HG03565 (cell line): Measurements from ENCODE around the gene STX11.
"Not testable (repeated sequence)": the region's sequence is repeated elsewhere in the genome, so short reads cannot be mapped to it uniquely, and the experiment has no call there.

Experiments
- ATAC-seq: cut with Tn5 transposase; IDR thresholded peaks from one replicate; pipeline ENCODE4 v1.9.1; 2021; ENCODE audit warnings: mild to moderate bottlenecking, moderate library complexity; ENCODE audit not compliant: unreplicated experiment

Gene STX11

DNA sequence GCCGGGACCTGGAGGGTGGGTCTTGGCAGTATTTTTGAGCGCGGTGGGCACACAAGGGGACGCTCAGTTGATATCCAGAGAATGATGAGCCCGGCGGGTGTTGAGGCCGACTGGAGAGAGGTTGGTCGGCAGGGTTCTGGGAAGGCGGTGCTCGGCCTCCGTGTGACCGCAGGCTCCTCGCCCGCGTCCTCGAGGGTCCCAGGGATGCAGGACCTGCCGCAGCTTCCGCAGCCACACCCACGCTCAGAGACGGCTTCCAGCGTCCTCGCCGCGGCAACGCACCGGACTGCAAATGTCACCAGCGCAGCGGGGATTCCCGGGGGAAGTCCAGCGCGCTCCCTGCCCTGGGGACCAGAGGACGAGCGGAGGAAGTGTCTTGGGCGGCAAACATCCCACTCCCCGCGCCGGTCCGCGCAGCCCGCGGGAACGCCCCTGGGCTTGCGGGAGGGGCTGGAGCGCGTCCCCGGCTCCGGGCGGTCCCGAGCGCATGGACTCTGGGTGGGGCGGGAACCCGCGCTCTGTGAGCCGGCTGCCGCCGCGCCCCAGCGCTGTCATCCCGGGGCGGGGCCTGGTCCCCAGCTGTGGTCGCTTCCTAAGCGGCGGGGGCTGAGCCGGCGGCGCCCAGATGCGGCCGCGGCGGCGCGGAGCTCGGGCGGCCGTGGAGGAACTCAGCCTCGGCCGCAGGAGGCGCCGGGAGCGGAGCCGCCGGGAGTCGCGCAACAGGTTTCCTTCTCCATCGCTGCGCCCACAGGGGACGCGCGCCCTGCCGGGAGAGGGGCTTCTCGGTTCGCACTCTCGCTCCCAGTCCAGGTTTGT lies at the start of gene STX11:
Gene STX11, plus strand, starts transcription at position 624 of the 816 bp plus-strand sequence. CDS start 36,111 bp downstream, outside the sequence.
- peak; percentile 48 for ATAC-seq

DNA sequence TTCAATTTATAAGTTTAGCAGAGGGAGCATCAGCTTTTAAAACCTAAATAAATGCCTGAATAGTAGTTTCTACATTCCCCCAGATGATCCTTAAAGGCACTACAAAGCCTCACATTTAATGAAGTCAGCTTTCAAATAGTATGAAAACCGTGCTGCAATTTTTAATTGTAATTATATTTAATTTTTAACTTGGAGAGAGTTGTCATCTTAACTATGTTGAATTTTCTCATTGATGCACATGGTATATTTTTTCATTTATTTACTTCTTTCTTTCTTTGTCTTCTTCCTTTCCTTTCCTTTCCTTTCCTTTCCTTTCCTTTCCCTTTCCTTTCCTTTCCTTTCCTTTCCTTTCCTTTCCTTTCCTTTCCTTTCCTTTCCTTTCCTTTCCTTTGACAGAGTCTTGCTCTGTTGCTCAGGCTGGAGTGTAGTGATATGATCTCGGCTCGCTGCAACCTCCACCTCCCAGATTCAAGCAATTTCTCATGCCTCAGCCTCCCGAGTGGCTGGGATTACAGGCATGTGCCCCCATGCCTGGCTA lies 47.2 kb upstream of the STX11 start:
- no peak for ATAC-seq

DNA sequence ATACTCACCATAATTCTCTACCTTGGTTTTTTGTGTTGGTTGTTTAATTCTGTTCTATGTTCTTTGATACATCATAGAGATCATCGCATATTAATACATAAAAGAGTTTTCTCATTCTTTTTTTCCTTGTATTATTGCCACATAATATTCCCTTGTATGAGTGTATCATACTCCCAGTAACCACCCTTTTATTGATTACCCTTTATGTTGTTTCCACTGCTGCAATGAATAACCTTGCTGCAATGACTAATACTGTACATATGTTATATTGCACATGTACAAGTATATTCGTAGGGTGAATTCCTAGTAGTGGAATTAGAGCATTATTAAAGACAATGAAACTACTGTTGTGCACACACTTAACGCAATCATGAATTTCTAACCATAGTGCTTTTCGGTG lies 45.8 kb upstream of the STX11 start:
- no peak for ATAC-seq

DNA sequence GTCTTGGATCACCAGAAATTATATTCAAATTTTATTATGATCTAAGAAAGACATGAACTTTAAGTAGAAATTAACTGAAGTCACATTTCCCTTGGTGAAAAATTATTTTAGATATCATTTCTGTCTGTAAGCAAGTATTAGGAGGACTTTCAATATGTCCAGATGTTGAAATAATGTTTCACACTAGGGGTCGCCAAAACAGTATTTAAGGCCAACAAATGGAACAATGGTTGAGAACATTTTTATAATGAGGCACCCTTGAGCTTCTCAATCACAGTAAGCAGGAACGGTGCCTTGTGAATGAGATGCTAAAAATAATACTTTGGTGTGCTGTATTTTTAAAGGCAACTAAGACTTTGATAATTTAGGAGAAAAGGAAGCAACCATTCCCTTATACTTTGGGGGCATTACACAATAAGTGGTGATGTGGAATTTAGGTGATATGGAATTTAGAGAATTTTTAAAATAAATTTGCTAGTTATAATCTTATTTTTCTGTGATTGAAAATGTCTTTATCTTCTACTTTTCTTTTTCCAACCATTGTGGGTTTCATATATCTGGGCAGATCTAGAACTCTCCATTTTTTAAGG lies 45.3 kb upstream of the STX11 start:
- ATAC-seq: peak; percentile 63

DNA sequence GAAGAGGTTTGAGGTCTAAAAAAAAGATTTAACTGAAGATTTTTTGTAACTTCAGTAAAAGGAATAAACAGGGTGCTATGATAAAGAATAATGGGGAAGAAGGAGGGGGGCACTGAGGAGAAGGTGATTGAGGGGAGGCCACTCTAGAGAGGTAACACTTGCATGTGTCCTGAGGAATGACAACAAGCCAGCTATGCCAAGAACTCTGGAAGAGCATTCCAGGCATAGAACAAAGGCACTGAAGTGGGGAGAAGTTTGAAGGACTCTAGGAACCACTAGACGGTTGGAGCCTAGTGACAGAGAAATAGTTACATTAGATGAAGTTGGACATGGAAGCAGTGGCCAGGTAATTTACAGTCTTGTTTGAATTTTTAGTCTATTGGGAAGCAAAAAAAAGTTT lies 44.1 kb upstream of the STX11 start:
- ATAC-seq: no peak

DNA sequence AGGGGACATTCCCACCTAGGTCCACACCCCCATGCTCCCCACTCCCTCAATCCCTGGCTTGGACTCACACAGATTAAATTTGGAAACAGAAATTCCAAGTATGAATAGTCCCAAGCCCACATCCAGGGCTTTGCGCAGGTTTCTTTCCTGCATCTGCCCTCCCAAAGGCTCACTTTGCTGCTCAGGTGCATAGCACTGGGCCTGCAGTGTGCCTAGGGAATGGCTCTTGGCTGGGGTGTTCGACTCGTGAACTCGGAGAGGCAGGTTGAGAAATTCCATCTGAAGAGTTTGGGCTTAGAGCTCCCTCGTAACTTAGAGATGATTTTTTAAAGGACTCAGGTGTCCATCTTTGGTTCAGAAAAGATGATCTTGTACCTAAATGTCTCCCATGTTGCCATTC lies 40.1 kb upstream of the STX11 start:
- no peak for ATAC-seq

DNA sequence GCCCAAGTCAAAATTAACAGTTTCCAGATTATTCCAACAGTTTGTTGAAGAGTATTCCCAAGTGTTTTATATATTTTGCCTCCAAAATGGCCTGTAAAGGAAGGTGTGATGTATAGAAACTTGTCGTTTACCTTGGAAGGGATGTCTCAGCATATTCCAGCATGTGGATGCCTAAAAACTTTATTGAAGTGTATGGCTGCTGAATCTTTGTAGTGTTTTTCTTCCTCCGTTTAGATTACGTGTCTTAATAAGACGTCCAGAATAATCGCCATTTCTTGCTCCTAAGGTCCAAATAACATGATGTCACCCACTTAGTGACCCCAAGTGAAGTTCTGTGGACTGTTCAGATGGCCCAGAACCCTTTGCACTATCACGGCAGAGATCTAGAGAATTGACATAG lies 37.0 kb upstream of the STX11 start:
- no peak for ATAC-seq

DNA sequence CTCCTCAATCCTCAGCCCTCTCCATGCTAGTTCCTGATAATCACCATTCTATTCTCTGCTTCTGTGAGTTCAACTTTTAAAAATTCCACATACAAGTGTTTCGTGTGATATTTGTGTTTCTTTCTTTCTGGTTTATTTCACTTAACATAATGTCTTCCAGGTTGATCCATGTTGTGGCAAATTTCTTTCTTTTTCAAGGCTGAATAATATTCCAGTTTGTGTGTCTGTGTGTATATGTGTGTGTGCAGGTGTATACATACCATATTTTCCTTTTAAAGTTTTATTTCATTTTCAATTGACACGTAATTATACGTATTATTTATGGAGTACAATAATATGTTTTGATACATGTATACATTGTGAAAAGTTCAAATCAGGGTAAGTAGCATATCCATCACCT lies 35.1 kb upstream of the STX11 start:
- ATAC-seq: no peak

DNA sequence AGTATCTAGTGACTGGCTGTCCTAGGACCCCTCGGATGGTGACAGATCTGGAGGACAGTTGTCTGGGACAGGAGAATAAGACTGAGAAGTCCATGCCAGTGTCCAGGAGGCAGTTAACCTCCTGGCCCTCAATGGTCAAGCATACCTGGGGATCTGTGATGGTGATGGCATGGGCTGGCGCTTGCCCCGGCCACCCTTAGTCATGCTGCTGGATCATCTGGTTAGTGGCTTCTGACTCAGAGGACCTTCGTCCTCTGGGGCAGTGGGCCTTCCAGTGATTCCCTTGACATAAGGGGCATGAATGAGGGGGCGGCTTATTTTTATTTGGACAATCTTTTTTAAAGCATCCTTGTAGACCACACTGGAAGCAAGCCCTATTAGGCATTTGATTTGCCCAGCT lies 30.9 kb upstream of the STX11 start:
- ATAC-seq: no peak

DNA sequence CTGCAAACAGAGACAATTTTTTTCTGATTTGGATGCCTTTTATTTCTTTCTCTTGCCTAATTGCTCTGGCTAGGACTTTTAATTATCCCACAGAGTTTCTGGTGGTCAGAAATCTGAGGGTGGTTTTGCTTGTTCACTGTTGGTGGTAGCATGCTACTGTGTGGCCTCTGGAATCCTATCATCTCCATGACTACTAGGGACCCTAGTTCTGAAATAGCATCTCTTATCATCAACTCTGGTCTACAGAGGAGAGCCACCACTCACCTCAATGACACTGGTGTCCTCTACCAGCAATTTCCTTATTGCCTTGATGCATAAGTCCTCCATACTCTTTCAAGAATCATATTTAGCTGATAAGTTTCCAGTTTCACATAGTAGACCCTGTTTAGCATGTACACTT lies 27.5 kb upstream of the STX11 start:
- no peak for ATAC-seq

DNA sequence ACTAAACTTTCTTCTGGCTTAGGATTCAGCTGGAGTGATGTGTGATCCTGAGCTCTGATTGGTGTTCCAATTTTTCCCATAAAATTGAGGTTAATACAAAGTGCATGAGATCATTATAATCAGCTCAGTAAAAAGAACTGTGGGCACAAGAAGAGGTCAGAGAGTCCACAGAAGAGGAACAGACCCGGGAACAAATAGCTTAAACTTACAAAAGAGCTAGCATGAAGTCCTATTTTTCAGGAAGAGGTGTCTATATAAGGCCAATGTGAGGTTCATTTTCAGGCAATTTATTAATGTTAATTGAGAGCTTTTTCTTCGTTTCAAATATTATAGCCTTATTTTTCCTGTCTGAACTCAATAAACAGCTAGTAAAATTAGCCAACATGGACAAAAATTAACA lies 26.9 kb upstream of the STX11 start:
- ATAC-seq: no peak

DNA sequence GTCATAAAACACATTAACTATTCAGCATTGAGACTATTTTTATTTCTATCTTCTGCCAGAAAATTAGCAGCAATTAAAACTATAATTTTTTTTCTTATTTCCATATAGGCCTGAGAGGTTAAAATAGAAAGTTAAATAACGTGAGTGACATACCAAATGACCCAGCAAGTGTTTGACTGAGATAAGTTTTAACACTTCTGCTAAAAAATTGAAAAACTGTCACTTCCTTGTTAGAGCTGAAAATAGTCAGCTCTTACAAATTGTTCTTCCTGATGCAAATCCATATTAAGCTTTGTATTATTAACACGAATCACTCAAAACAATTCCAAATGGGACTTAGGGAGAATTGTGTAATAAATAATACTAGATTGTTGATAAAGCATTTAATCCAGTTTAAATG lies 26.5 kb upstream of the STX11 start:
- ATAC-seq: no peak

DNA sequence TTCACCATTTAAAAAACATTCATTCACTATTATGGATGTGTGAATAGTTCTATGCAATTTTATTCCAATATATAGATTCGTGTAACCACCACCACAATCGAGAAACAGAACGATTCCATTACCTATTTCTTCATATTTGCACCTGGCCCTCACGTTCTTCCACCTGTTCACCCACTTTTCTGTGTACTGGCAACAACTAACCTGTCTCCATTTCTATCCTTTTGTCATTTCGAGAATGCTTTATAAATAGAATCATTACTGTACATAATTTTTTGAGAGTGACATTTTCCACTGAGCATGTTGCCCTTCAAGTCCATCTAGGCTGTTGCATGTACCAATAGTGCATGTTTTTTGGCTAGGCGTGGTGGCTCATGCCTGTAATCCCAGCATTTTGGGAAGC lies 23.2 kb upstream of the STX11 start:
- ATAC-seq: no peak

DNA sequence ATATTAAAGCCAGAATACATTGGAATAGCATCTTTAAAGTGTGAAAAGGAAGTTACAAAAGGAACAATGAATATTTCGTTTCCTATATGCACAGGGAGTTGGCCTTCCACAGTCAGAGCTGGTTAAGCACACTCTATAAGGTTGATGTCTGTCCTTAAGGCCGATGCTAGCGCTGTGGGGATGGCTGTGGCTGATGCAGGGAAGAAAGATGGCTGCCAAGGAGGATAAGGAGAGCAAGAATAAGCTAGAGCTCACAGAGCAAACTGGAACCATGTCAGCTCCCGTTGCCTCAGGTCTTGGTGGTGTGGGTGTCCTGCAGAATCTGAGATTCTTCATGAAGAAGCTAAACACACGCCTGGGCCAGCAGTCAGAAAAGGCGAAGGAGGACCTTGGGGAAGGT lies 20.8 kb upstream of the STX11 start:
- no peak for ATAC-seq

DNA sequence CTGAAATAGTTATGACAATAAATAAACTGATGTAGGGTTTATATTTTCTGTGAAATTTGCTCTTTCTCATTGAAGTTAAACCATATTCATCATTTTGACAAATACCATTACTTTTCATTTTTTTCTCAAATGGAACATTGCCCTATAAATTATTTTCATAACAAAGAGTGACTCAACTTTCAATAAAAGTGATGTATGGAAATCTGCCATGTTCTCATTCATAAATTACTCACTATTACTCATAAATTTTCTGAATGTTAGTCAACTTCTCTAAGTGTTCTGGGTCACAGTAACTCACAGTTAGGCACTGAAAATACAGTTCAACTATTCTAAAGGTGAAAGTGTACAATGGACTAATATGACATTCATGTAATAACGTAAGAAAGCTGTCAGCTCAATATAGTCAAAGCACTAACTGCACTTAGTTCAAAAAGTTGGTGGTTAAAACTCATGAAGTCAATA lies 19.0 kb upstream of the STX11 start:
- peak; percentile 58 for ATAC-seq

DNA sequence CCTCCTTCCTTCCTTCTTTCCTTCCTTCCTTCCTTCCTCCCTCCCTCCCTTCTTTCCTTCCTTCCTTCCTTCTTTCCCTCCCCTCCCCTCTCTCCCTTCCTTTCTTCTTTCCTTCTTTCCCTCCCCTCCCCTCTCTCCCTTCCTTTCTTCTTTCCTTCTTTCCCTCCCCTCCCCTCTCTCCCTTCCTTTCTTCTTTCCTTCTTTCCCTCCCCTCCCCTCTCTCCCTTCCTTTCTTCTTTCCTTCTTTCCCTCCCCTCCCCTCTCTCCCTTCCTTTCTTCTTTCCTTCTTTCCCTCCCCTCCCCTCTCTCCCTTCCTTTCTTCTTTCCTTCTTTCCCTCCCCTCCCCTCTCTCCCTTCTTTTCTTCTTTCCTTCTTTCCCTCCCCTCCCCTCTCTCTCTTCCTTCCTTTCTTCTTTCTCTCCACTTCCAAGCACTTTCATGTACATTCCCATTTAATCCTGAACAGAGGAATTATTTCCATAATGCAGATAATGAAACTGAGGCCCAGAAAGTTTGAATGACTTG lies 18.1 kb upstream of the STX11 start:
- not testable (repeated sequence) for ATAC-seq

DNA sequence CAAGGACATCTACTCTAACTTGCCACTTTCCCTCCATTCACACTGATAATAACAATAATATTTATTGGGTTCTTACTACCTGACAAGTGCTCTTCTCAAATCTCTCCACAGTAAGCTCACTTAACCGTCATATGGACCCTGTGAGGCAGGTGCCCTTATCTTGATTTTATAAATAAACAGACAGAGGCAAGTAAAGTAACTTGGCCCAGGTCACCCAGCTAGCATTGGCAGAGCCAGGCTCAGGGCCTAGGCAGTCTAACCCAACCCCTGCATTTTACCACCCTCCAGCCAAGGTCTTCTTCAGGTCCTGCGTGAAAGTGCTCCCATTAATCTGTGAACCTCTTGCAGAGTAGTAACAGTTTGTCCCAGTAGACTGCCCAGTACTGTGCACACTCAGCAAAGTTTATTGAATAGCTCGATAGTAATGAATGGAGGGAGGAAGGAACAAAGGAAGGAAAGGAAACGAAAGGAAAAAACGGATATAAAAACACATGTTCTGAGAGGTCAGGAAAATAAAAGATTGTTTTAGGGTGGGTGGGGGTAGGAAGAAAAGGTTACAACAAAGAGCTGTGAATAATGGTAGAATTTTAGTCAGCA lies 17.0 kb upstream of the STX11 start:
- no peak for ATAC-seq

DNA sequence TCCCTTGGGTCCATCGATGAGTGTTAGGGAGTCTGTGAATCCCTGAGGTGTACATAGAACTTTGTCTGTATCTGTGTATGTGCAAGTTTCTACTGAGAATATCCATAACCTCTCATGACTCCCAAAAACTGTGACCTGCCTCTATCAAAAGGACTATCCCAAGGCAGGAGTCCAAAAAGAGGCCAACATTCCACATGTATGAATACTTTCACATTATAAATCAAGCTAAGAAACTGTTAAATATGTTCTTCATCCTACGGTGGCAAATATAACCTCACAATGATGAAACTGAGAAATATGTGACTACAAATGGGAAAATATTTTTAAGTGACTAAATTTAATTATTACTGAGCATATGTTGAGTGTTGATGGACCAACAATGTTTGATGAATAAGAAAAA lies 16.1 kb upstream of the STX11 start:
- ATAC-seq: no peak

DNA sequence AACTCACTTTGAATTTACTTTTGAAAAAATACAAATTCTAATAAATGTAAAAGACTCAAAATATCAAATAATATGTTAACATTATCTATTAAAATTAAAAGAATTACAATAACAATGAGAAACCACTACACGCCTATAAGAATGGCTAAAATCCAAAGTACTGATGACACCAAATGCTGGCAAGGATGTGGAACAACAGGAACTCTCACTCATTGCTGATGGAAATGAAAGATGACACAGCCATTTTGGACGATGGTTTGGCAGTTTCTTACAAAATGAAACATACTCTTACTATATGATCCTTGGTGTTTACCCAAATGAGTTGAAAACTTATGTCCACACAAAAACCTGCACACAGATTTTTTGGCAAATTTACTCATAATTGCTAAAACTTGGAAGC lies 15.6 kb upstream of the STX11 start:
- ATAC-seq: no peak

DNA sequence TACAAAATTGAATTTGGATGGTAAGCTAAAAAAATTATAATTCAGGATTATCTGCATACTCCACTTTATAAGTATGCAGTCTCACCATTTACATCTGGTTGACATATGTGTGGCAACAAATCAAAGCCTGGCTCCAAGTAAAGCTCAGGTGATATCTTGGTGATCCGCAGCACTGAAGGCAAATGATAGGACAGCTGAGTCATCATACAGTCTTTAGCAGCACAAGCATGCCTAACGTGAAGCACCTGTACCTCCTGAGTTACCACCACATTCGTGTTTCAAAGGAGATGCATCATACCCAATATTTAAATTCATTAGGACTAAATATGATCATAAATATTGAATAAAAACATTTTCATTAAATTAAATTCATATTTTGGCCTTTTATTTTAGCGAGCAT lies 11.8 kb upstream of the STX11 start:
- no peak for ATAC-seq

DNA sequence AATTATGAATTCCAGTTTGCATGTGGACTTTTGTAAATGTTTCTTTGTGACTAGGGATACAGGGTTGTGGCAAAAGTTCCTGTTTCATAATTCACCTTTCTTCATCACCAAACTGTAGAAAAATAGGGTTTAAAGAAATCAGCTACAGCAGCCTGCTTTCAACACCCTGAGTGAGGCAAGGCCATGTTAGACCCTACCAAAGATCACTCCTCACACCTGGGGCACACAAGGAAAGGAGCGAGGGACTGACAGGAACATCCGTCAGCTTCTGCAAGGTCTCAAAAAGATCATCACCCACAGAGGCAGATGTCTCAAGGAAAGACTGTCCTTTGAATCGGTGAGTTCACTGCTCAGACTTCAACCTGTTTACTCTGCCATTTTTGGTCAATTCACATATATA lies 10.5 kb upstream of the STX11 start:
- no peak for ATAC-seq

DNA sequence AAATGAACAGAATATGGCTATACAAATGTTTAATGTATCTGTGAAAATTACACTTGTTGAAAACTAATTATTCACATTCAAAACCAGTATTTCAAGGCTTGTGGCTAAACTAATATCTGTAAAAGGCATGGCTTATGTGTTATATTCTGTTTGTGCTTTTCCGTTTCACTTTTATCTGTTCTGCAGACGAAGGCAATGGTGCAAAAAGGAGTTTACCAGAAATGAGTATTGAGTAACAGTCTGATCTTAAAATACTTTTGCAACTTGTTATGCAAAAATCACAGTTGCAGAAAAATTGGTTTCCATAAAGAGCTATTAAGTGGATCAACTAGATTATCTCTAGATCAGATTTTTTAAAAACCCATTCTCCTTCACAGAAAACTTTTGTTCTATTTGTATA lies 9.4 kb upstream of the STX11 start:
- peak; percentile 77 for ATAC-seq
